Glutamatergic neuron (in vitro differentiated cells): ENCODE measurements around the gene AP4M1. TPM values are rescaled to one million over a fixed set of nuclear protein-coding genes. Genes with fewer than 3 reads are reported as not detected.

ENCODE experiments used
- DNase-seq: peaks from one replicate; pipeline ENCODE4 v3.0.0; 2022
- H3K27ac Mint-ChIP-seq: one replicate; pipeline ENCODE4 v1.8.0; 2020; ENCODE audit warnings: mild to moderate bottlenecking, mixed read lengths, inconsistent platforms; ENCODE audit not compliant: unreplicated experiment
- H3K27me3 Mint-ChIP-seq: one replicate; pipeline ENCODE4 v1.8.0; 2020; ENCODE audit warnings: mild to moderate bottlenecking, moderate library complexity, mixed read lengths, inconsistent platforms; ENCODE audit not compliant: unreplicated experiment
- H3K36me3 Mint-ChIP-seq: one replicate; pipeline ENCODE4 v1.8.0; 2020; ENCODE audit warnings: mild to moderate bottlenecking, mixed read lengths, inconsistent platforms; ENCODE audit not compliant: unreplicated experiment
- H3K4me1 Mint-ChIP-seq: one replicate; pipeline ENCODE4 v1.8.0; 2020; ENCODE audit warnings: mild to moderate bottlenecking, low read depth, mixed read lengths, inconsistent platforms; ENCODE audit not compliant: unreplicated experiment
- H3K4me3 Mint-ChIP-seq: one replicate; pipeline ENCODE4 v1.8.0; 2020; ENCODE audit warnings: mild to moderate bottlenecking, mixed read lengths, inconsistent platforms; ENCODE audit not compliant: unreplicated experiment
- H3K9me3 Mint-ChIP-seq: one replicate; pipeline ENCODE4 v1.8.0; 2020; ENCODE audit warnings: mild to moderate bottlenecking, moderate library complexity, mixed read lengths, inconsistent platforms; ENCODE audit not compliant: unreplicated experiment
- microRNA-seq: library from miRNA; unstranded; fragments of <30 nt; microRNA quantifications from one replicate; pipeline ENCODE4, GENCODE V29; 2020; ENCODE audit not compliant: unreplicated experiment
- total RNA-seq: library from RNA; stranded (reverse); fragmentation: NEBNext Ultra II Directional; extraction: Animal tissue kit (Norgen Biotek cat#: 25700); gene quantifications from one replicate; pipeline ENCODE4 v1.2.1, GENCODE V29; 2021; ENCODE audit not compliant: unreplicated experiment
- TF ChIP-seq, protein P1 (sequence below): fragments of 200-600 bp; sonication (generic); IDR thresholded peaks from one replicate; pipeline ENCODE4 v1.5.0; 2021; ENCODE audit not compliant: partially characterized antibody, unreplicated experiment

AP4M1 gene
- total RNA-seq, 1 donor from 2014 or later, result 25.9 TPM

DNA sequence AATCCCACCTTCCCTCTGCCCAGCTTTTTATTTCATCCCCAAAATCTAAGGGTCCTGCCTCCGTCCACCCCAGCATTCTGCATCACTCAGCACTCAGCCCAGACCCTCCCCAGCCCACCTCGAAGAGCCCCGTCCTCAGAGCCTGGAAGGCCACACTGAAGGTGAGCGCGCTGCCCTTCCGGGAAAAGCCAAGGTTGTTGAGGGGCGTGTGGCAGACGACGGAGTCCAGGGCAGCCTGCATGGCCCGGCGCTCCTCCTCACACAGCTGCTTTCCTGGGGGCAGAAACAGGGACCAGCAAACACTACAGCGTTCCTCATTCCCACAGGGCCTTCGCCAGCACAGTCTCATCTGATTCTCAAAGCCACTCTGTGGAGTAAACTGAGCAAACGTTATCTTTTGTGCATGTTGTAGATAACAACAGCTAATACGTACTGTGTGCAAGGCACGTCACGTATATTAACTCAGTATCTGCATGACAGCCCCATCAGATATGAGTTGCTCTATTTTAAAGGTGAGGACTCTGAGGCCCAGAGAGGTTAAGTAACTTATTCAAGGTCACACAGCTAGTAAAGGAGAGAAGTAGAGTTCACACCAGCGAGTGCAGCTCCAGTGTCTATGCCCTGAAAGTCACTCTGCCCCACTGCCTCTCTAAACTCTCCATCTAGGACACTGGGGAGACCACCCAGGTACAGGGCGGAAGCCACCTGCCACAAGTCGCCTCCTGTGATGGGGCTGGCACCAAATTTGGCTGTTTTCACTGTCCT is 54.3 kb downstream of the AP4M1 start:
- TF ChIP-seq, protein P1, sequence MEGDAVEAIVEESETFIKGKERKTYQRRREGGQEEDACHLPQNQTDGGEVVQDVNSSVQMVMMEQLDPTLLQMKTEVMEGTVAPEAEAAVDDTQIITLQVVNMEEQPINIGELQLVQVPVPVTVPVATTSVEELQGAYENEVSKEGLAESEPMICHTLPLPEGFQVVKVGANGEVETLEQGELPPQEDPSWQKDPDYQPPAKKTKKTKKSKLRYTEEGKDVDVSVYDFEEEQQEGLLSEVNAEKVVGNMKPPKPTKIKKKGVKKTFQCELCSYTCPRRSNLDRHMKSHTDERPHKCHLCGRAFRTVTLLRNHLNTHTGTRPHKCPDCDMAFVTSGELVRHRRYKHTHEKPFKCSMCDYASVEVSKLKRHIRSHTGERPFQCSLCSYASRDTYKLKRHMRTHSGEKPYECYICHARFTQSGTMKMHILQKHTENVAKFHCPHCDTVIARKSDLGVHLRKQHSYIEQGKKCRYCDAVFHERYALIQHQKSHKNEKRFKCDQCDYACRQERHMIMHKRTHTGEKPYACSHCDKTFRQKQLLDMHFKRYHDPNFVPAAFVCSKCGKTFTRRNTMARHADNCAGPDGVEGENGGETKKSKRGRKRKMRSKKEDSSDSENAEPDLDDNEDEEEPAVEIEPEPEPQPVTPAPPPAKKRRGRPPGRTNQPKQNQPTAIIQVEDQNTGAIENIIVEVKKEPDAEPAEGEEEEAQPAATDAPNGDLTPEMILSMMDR, result no peak
- Mint-ChIP-seq H3K4me3 (no peak overlapping the region), H3K27ac (no peak overlapping the region), H3K36me3 (no peaks in the 10 kb centered on the region), H3K9me3 (peaks cover 4% of the 10 kb centered on the region), H3K27me3 (peaks cover 4% of the 10 kb centered on the region), H3K4me1 (peaks cover 6% of the 10 kb centered on the region)
- DNase-seq, result no peak

DNA sequence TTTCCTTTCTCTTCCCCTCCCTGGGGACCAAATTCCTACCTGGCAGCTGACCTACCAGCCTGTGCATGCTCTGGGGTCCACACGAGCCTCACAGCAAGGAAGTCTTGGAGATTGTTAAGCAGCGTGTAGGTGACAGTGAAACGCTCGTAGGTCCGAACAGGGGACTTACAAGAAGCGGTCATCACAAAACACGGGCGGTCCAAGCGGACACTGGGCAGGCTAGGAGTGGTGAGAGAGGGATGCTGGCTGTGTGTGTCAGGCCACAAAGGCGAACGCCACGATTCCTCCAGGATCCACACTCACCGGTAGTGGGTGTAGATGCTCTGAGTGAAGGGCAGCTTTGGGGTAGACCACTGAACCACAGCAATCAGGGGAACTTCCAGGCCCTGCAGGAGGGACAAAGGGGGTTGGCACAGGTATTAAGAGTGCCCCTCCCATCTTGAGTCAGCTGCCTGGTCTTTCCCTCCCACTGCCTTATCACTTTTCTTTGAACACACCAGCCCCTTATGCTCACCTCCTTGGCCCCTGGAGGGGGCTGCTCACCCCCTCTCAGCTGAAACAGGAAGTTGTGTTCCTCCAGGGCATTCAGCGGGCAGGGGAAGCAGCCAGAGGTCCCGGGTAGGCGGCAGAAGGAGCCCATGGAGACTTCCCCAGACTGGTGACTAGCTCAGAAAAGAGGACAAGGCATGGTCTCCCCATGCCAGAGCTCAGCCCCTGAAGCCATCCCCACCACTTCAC is 55.1 kb downstream of the AP4M1 start:
- DNase-seq, result no peak
- no peaks in the 10 kb centered on the region for H3K36me3 Mint-ChIP-seq
- TF ChIP-seq, protein P1, result no peak
- H3K4me3 Mint-ChIP-seq, result peak overlapping the region; percentile 83
- H3K27ac Mint-ChIP-seq, result peak overlapping the region; percentile 64
- H3K27me3 Mint-ChIP-seq, result peaks cover 4% of the 10 kb centered on the region
- H3K4me1 Mint-ChIP-seq, result peaks cover 6% of the 10 kb centered on the region
- H3K9me3 Mint-ChIP-seq, result peaks cover 4% of the 10 kb centered on the region

DNA sequence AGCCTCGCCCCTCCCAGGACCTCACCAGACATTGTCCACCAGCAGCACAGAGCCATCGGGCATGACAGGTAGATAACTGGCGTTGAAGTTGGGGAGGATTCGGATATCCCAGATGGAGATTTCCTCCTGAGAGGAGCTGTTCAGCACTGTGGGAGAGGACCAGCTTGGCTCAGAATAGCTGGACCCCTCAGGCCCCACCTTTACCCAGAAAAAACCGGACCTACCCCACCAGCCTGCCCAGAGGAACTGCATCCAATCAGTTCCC is 55.6 kb downstream of the AP4M1 start:
- Mint-ChIP-seq H3K4me3 (peak overlapping the region; percentile 83), H3K27me3 (peaks cover 6% of the 10 kb centered on the region), H3K27ac (no peak overlapping the region), H3K4me1 (peaks cover 6% of the 10 kb centered on the region), H3K36me3 (no peaks in the 10 kb centered on the region), H3K9me3 (peaks cover 4% of the 10 kb centered on the region)
- TF ChIP-seq, protein P1, result no peak
- no peak for DNase-seq

DNA sequence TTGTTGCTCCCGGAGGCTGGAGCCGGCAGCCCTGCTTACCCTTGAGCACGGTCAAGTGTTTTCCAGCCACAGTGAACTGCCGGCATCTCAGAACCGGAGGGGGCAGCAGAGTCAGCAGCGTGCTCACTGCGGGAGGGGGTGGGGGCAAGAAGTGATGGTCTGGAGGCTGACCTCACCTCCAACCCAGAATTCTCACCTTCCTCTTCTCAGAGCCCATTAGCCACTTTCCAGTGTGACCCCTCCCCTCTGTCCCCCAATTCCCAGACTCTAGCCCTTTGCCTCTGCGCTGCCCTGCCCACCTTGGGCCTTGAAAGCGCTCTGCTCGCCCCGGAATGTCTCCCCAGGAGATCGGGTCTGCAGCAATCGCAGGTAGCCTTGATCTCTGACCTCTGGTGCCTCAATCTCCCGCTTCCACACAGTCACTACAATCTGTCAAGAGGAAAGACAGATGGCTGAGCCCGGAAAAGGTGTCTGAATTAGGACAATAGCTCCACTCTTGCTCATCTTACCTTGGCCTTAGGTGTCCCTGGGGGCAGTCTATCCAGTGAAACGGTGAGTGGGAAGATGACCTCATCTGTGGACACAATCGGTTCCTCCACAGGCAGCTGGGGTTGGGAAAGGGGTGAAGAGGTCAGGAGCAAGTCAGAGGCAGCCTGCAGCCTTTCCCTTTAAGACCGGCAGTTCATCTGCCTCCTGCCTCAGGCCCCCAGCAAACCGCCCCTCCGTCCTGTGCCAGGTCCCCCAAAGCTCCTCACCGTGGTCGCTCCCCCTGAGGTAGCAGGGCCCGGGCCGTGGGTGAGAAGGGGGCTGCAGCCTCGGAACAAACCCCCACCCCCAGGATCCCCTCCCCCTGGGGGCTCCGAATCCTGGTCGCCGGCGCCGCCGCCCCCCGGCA is 56.1 kb downstream of the AP4M1 start:
- peak overlapping the region; percentile 83 for H3K4me3 Mint-ChIP-seq
- peaks cover 4% of the 10 kb centered on the region for H3K9me3 Mint-ChIP-seq
- H3K27ac Mint-ChIP-seq, result peak overlapping the region; percentile 60
- peaks cover 6% of the 10 kb centered on the region for H3K27me3 Mint-ChIP-seq
- DNase-seq, result peak; percentile 50
- peaks cover 6% of the 10 kb centered on the region for H3K4me1 Mint-ChIP-seq
- TF ChIP-seq, protein P1, result no peak
- H3K36me3 Mint-ChIP-seq, result no peaks in the 10 kb centered on the region

Small RNA genes within 50 kb of the gene (microRNA-seq; reads per million reads assigned to microRNA genes)
- 7,031 reads per million, percentile 97 among the genes with 10 or more reads in this experiment for gene MIR106B
- gene MIR25, result 1,008 reads per million, percentile 89 among the genes with 10 or more reads in this experiment
- not detected for gene MIR4658
- 30,493 reads per million, percentile 99 among the genes with 10 or more reads in this experiment for gene MIR93

Other genes starting within 250 kb of the AP4M1 start
- gene OR2AE1, start 224.6 kb upstream of the AP4M1 start, total RNA-seq, result 0.39 TPM
- gene TRIM4, start 182.1 kb upstream of the AP4M1 start, total RNA-seq, result 13.7 TPM
- not detected for gene GJC3, start 172.0 kb upstream of the AP4M1 start, total RNA-seq
- 0.44 TPM for gene AZGP1, start 125.6 kb upstream of the AP4M1 start, total RNA-seq
- gene ZKSCAN1, start 86.0 kb upstream of the AP4M1 start, total RNA-seq, result 127 TPM
- 26.3 TPM for gene ZSCAN21, start 51.9 kb upstream of the AP4M1 start, total RNA-seq
- gene ZNF3, start 19.9 kb upstream of the AP4M1 start, total RNA-seq, result 87.9 TPM
- gene COPS6, start 12.7 kb upstream of the AP4M1 start, total RNA-seq, result 77.4 TPM
- 196 TPM for gene MCM7, start 246 bp upstream of the AP4M1 start, total RNA-seq
- 63.1 TPM for gene TAF6, start 17.7 kb downstream of the AP4M1 start, total RNA-seq
- 19.3 TPM for gene CNPY4, start 18.0 kb downstream of the AP4M1 start, total RNA-seq
- 3.3 TPM for gene MBLAC1, start 25.3 kb downstream of the AP4M1 start, total RNA-seq
- gene LAMTOR4, start 47.3 kb downstream of the AP4M1 start, total RNA-seq, result 66.9 TPM
- gene TRAPPC14, start 57.1 kb downstream of the AP4M1 start, total RNA-seq, result 42.4 TPM
- gene GAL3ST4, start 67.0 kb downstream of the AP4M1 start, total RNA-seq, result 30.9 TPM
- 530 TPM for gene GPC2, start 75.7 kb downstream of the AP4M1 start, total RNA-seq
- 1.1 TPM for gene STAG3, start 76.3 kb downstream of the AP4M1 start, total RNA-seq
- gene PVRIG, start 118.3 kb downstream of the AP4M1 start, total RNA-seq, result not detected
- not detected for gene SPDYE3, start 206.1 kb downstream of the AP4M1 start, total RNA-seq